ENCODE data around the gene CDK2AP2.
A peak's percentile ranks its signal among the peaks of the same experiment; 100 is the strongest.
"Not testable (repeated sequence)": the region's sequence is repeated elsewhere in the genome, so short reads cannot be mapped to it uniquely, and the experiment has no call there.

The CDK2AP2 gene

DNA sequence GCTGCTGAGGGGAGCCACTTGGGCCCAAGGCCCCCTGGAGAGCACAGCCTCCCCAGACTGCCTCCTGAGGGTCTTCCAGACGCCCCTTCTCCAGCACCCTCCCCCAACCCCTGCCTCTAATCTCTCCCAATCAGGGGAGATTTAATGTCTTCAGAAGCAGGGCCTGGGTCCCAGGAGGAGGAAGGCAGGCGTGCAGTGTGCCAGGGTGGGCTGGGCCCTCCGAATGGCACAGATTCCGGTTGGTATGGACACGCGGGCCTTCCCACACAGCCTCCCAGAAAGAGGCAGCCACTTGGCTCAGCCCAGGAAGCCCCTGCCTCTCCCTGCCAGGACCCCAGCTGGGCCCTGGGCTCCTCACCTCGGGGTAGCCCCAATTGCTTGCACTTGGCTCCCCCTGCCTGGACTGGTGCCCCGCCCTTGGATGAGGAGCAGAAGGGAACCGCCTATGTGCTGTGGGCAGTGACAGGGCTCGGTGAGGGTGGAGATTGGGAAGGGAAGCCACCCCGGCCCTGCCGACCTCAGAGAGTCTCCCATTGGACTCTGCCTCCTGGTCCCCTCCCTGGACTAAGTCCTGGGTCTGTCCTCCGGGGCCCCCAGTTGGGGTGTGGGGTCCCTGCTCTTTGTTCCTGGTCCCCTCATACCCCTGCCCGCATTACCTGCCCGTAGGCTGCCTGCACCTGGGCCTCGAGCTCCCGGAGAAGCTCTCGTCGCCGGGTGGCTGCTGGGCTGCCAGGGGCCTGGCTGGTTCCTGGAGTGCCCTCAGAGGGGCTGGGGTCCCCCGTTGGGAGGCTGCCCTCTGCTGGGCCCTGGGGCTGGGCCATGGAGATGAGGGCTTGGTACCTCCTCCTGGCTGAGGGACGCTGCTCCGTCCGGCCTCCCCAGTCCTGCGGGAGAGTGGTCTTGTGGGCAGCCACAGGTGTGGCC, 15.9 kb upstream of the CDK2AP2 start:
- DNase-seq: no peak

DNA sequence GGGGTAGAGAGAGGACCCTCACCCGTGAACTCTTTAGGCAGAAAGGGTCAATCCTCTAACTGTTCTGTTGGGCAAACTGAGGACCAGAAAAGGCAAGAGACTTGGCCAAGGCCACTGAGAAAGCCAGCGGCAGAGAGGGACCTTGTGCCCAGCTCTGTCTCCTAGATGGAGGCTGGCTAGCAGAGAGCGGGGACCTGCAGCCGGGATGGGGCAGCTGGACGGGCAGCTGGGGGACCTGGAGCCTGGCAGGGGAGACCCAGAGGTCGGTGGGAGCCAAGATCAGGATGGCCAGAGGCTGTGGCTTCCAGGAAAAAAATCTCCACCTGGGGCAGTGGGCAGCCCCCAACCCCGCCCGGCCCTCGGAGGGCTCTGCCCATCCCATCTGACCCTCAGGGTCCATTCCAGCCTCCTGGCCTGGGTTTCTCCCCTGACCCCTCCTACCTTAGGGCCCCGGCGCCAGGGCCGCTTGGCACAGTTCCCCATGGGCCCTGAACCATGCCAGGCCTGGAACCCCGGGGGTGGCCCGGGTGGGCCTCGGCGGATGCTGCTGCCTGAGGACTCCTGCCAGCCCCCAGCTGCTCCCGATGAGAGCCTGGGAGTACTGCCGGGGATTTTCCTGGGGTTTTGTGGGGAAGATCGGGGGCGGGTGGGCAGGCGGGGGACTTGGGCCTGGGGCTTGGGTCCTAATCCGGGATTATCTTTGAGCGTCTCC, 15.0 kb upstream of the CDK2AP2 start, which contains the start of gene CABP2:
Gene CABP2 (minus strand): TSS at position 603 of the 712 bp plus-strand sequence. CDS start 120 bp downstream, at position 483.
- no peak for DNase-seq

DNA sequence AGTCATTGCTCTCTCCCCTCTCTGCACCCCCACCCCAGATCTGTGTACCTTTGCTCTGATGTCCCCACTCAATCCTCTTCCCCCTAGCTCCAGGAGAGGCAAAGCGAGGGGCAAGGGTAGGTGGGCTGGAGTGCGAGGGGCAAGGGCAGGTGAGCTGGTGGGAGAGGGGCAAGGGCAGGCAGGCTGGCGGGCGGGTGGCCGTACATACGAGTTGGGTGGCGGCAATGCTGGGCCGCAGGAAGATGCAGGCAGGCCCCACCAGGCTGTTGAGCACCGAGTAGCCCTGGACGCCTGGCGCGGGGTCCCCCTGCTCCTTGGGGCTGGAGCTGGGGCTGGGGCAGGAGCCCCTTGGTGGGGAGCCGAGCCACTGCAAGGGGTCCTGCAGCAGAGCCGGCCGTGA, 14.4 kb upstream of the CDK2AP2 start:
- no peak for DNase-seq

DNA sequence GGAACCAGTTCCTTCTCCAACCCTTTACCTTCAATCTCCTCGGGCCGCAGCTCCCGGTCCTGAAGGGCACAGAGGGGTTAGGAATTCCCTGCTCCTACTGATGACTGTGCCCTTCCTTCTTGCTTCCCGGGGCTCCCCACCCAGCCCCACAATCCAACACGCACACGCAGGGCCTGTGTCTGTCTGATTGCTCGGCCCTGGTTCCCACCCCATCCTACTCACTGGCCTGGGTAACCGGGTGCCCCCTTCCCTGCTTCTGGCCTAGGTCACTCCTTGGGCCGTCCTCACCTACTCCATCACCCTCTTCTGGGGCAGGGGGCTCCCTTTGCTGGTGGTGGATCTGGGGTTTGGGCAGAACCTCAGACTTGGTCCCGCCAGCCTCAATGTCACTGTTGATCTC, 14.0 kb upstream of the CDK2AP2 start:
- no peak for DNase-seq

DNA sequence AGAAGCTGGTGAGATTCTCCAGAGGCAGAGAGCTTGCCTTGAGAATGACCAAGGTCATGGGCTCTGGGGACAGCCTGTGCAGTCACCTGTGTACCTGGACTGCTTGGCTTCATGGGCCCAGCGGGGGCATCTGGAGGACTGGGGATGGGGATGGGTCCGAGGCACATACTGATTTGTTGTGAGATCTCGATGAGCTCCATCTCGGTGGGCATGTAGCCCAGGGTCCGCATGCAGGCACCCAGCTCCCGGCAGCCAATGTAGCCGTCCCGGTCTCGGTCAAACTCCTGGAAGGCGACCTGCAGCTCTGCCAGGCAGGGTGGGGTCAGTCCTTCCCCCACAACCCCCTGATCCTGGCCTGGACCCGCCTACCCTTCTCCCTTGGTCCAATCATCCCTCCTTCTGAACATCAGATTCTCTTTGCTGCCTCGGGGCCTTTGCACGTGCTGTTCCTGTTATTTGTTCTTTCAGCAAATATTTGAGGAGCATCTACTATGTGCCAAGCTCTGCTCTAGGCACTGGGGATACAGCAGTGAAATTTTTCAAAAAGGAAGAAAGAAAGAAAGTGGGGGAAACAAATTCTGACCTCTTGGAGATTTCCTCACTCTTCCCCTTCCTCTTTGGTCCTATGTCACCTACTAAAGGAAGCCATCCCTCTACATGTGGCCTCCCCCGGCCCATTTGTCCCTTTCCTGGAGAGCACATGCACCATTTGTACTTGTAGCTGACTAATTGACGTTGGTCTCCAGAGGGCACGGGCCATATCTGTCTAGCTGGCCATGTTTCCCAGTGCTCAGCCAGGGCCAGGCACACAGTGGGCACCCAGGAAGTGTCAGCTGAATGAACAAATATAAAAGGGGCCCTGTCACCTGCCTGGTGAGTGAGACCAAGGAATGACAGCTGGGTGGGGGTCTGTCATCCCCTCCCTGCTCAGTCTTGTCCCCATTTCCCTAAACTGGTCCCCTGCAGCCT, 13.2 kb upstream of the CDK2AP2 start:
- DNase-seq: no peak

- no peak for DNase-seq
These were observed 11.8 kb upstream of the CDK2AP2 start for GRCh38 chr11:67519726-67520125.

- DNase-seq: no peak
These were observed 10.0 kb upstream of the CDK2AP2 start for GRCh38 chr11:67517784-67518552.

GRCh38 chr11:67516806-67517205, 8.8 kb upstream of the CDK2AP2 start:
- DNase-seq: no peak

- DNase-seq: no peak
These were observed 6.2 kb upstream of the CDK2AP2 start for GRCh38 chr11:67514116-67514515.

DNA sequence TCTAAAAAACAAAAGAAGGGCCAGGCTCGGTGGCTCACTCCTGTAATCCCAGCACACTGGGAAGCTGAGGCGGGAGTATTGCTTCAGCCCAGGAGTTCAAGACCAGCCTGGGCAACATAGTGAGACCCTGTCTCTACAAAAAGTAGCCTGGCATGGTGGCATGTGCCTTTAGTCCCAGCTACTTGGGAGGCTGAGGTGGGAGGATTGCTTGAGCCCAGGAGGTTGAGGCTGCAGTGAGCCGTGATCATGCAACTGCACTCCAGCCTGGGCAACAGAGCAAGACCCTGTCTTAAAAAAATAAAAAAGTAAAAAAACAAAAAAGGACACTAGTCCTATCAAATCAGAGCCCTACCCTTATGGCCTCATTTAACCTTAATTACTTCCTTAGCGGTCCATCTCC, 3.6 kb upstream of the CDK2AP2 start:
- not testable (repeated sequence) for DNase-seq

GRCh38 chr11:67510023-67510345, 2.0 kb upstream of the CDK2AP2 start:
- DNase-seq: no peak

- peak; percentile 97 to 99 (median 98) for DNase-seq
These were observed 642 bp upstream of the CDK2AP2 start for GRCh38 chr11:67508486-67509121.

- no peak for DNase-seq
These were observed 609 bp downstream of the CDK2AP2 start for GRCh38 chr11:67507242-67507863.

DNA sequence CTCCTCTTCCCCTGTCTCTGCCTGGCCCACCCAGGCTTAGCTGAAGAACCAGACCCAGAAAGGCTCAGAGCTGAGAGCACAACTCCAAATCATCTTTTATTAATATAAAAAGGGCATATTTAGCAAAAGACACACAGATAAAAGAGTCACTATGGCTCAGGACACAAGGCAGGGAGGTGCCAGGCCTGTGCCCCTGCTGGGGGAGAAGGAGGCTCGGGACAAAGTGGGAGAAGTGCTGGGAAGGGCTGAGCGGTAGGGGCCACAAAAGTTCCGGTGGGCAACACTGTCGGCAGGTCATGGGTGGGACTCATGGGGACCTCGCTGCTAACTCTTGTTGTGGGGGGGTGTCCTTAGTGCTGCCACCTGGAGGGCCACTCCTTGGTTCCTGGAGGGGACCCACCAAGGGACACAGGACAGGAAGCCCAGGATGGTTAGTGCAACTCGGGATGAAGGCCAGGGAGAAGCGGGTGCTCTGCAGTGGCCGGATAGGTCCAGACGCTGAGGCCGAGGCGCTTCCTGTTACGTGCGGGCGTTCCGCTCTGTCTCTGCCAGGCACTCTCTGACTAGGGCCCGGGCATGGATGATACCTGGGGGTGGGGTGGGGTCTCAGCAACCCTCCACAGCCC, 1.4 kb downstream of the CDK2AP2 start:
- no peak for DNase-seq

- peak; percentile 82 to 96 (median 88) for DNase-seq
These were observed 2.2 kb downstream of the CDK2AP2 start for GRCh38 chr11:67505605-67506396.

GRCh38 chr11:67504950-67505581, 2.9 kb downstream of the CDK2AP2 start, which contains the start of gene PITPNM1:
Gene PITPNM1, minus strand, starts transcription at chr11:67505363. Its CDS starts 1,183 bp downstream, at chr11:67504180.
- peak; percentile 56 to 79 (median 63) for DNase-seq

- peak in 3 of 5 experiments; percentile 33 to 44 (median 34) for DNase-seq
These were observed 3.7 kb downstream of the CDK2AP2 start for GRCh38 chr11:67504005-67504949.

Measured in T-helper 2 cell (primary cell).